Measurements from ENCODE around the gene GNA15. TPM values are rescaled to one million over a fixed set of nuclear protein-coding genes. Genes with fewer than 3 reads are reported as not detected.

GNA15 gene
- total RNA-seq, 4 donors from 2014 or later, result 1.2 to 7.2 (median 2.9) TPM

- Histone ChIP-seq H3K4me3 (no peak overlapping the region), H3K9me3 (no peaks in the 10 kb centered on the region), H3K4me1 (no peaks in the 10 kb centered on the region), H3K36me3 (no peaks in the 10 kb centered on the region), H3K27me3 (no peaks in the 10 kb centered on the region), H3K27ac (no peak overlapping the region)
- DNase-seq, result no peak
- intact Hi-C loops (cut with DNase I; ENCODE audit: low total_unique reads), result no loop called here
- TF ChIP-seq CTCF (IDR thresholded peaks at IDR 0.05) (no peak), POLR2A (IDR thresholded peaks at IDR 0.05) (no peak)
Measured at GRCh38 chr19:3175781-3176714, 40.2 kb downstream of the GNA15 start.

DNA sequence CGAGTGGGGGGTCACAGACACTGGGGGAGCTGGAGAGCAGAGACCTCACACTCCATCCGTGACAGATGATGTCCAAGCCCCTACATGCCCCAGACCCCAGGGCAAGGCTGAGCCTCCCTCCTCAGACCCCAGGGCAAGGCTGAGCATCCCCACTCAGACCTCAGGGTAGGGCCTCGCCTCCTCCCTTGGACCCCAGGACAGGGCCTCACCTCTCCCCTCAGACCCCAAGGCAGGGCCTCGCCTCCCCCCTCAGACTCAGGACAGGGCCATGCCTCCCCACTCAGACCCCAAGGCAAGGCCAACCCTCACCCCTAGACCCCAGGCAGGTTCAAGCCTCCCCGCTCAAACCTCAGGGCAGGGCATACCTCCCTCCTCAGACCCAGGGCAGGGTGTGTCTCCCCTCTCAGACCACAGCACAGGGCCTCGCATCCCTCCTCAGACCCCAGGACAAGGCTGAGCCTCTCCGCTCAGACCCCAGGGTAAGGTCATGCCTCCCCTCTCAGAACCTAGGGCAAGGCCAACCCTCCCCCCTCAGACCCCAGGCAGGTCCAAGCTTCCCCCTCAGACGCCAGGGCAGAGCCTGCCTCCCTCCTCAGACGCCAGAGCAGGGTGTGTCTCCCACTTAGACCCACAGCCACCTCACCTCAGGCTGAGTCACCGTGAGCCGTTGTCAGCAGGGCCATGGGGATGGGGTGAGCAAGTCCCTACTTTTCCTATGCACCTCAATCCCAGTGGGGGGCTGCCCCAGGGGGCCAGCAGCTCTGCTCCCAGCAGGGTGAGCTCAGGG, 41.1 kb downstream of the GNA15 start:
- Histone ChIP-seq H3K4me1 (no peaks in the 10 kb centered on the region), H3K27me3 (no peaks in the 10 kb centered on the region), H3K4me3 (no peak overlapping the region), H3K36me3 (no peaks in the 10 kb centered on the region), H3K9me3 (no peaks in the 10 kb centered on the region), H3K27ac (no peak overlapping the region)
- TF ChIP-seq POLR2A (IDR thresholded peaks at IDR 0.05) (no peak), CTCF (IDR thresholded peaks at IDR 0.05) (no peak)
- no peak for DNase-seq
- intact Hi-C loops (cut with DNase I; ENCODE audit: low total_unique reads), result no loop called here

DNA sequence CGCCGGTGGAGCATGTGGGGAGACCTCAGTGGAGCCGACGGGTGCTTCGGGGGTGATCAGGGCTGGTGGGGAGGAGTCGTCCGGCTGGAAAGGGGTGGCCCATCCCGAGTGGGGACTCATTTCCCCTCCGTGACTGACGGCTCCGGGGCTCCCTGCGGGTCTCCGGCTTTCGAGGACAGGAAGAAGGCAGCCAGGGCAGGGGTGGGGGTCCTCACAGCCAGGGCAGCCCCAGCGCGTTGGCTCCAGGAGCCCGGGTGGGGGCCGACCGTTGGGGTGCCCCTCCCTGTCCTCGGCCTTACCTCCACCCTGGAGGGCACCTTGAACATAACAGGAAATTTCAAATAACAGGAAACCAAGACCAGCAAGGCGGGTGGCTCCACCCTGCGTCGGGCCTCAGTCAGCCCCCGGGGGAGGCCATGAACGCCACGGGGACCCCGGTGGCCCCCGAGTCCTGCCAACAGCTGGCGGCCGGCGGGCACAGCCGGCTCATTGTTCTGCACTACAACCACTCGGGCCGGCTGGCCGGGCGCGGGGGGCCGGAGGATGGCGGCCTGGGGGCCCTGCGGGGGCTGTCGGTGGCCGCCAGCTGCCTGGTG, 42.6 kb downstream of the GNA15 start, which contains the start of gene S1PR4:
S1PR4 (plus strand) TSS at position 393 of the 596 bp plus-strand sequence; CDS start at position 417, 24 bp downstream.
- H3K4me3 ChIP-seq, result no peak within 1 kb of the TSS
- no peaks in the 10 kb centered on the region for H3K27me3 ChIP-seq
- intact Hi-C loops (cut with DNase I; ENCODE audit: low total_unique reads), result no loop called here
- H3K9me3 ChIP-seq, result no peaks in the 10 kb centered on the region
- H3K4me1 ChIP-seq, result no peaks in the 10 kb centered on the region
- DNase-seq, result no peak
- no peak for TF ChIP-seq CTCF (IDR thresholded peaks at IDR 0.05)
- TF ChIP-seq POLR2A (IDR thresholded peaks at IDR 0.05), result no peak
- H3K27ac ChIP-seq, result no peak within 1 kb of the TSS
- no peaks in the 10 kb centered on the region for H3K36me3 ChIP-seq

DNA sequence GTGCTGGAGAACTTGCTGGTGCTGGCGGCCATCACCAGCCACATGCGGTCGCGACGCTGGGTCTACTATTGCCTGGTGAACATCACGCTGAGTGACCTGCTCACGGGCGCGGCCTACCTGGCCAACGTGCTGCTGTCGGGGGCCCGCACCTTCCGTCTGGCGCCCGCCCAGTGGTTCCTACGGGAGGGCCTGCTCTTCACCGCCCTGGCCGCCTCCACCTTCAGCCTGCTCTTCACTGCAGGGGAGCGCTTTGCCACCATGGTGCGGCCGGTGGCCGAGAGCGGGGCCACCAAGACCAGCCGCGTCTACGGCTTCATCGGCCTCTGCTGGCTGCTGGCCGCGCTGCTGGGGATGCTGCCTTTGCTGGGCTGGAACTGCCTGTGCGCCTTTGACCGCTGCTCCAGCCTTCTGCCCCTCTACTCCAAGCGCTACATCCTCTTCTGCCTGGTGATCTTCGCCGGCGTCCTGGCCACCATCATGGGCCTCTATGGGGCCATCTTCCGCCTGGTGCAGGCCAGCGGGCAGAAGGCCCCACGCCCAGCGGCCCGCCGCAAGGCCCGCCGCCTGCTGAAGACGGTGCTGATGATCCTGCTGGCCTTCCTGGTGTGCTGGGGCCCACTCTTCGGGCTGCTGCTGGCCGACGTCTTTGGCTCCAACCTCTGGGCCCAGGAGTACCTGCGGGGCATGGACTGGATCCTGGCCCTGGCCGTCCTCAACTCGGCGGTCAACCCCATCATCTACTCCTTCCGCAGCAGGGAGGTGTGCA, 43.3 kb downstream of the GNA15 start:
- intact Hi-C loops (cut with DNase I; ENCODE audit: low total_unique reads), result no loop called here
- H3K27ac ChIP-seq, result no peak overlapping the region
- H3K4me1 ChIP-seq, result no peaks in the 10 kb centered on the region
- no peaks in the 10 kb centered on the region for H3K9me3 ChIP-seq
- DNase-seq, result no peak
- H3K4me3 ChIP-seq, result no peak overlapping the region
- no peak for TF ChIP-seq POLR2A (IDR thresholded peaks at IDR 0.05)
- TF ChIP-seq CTCF (IDR thresholded peaks at IDR 0.05), result no peak
- H3K36me3 ChIP-seq, result no peaks in the 10 kb centered on the region
- no peaks in the 10 kb centered on the region for H3K27me3 ChIP-seq
